ENCODE results near the gene MFAP4. TPM values are rescaled to one million over a fixed set of nuclear protein-coding genes. Genes with fewer than 3 reads are reported as not detected.

The MFAP4 gene
- total RNA-seq, 1 donor from 2014 or later, result 85.8 TPM

- Mint-ChIP-seq H3K9me3 (ENCODE audit: unreplicated experiment) (no peaks in the 10 kb centered on the region), H3K4me1 (ENCODE audit: unreplicated experiment) (peaks cover 28% of the 10 kb centered on the region), H3K4me3 (ENCODE audit: unreplicated experiment) (no peak overlapping the region), H3K27ac (ENCODE audit: unreplicated experiment) (peak overlapping the region; percentile 88), H3K27me3 (ENCODE audit: unreplicated experiment) (no peaks in the 10 kb centered on the region), H3K36me3 (ENCODE audit: unreplicated experiment) (peaks cover 8% of the 10 kb centered on the region)
- no peak for DNase-seq (ENCODE audit: extremely low spot score, unreplicated experiment)
- no peak for TF ChIP-seq CTCF (IDR thresholded peaks at IDR 0.05)
Observed at GRCh38 chr17:19347323-19348080, 39.5 kb downstream of the MFAP4 start.

- DNase-seq (ENCODE audit: extremely low spot score, unreplicated experiment), result no peak
- H3K9me3 Mint-ChIP-seq (ENCODE audit: unreplicated experiment), result no peaks in the 10 kb centered on the region
- H3K36me3 Mint-ChIP-seq (ENCODE audit: unreplicated experiment), result peaks cover 8% of the 10 kb centered on the region
- TF ChIP-seq CTCF (IDR thresholded peaks at IDR 0.05), result no peak
- peaks cover 36% of the 10 kb centered on the region for H3K4me1 Mint-ChIP-seq (ENCODE audit: unreplicated experiment)
- no peak overlapping the region for H3K4me3 Mint-ChIP-seq (ENCODE audit: unreplicated experiment)
- H3K27me3 Mint-ChIP-seq (ENCODE audit: unreplicated experiment), result no peaks in the 10 kb centered on the region
- H3K27ac Mint-ChIP-seq (ENCODE audit: unreplicated experiment), result peak overlapping the region; percentile 88
Observed at GRCh38 chr17:19346351-19347255, 40.4 kb downstream of the MFAP4 start.

GRCh38 chr17:19345486-19346350 is 41.3 kb downstream of the MFAP4 start:
- Mint-ChIP-seq H3K27me3 (ENCODE audit: unreplicated experiment) (no peaks in the 10 kb centered on the region), H3K9me3 (ENCODE audit: unreplicated experiment) (no peaks in the 10 kb centered on the region), H3K27ac (ENCODE audit: unreplicated experiment) (peak overlapping the region; percentile 88), H3K4me1 (ENCODE audit: unreplicated experiment) (peaks cover 42% of the 10 kb centered on the region), H3K36me3 (ENCODE audit: unreplicated experiment) (peaks cover 2% of the 10 kb centered on the region), H3K4me3 (ENCODE audit: unreplicated experiment) (no peak overlapping the region)
- TF ChIP-seq CTCF (IDR thresholded peaks at IDR 0.05), result no peak
- no peak for DNase-seq (ENCODE audit: extremely low spot score, unreplicated experiment)

- peaks cover 42% of the 10 kb centered on the region for H3K4me1 Mint-ChIP-seq (ENCODE audit: unreplicated experiment)
- TF ChIP-seq CTCF (IDR thresholded peaks at IDR 0.05), result no peak
- H3K27me3 Mint-ChIP-seq (ENCODE audit: unreplicated experiment), result no peaks in the 10 kb centered on the region
- peak overlapping the region; percentile 44 for H3K27ac Mint-ChIP-seq (ENCODE audit: unreplicated experiment)
- H3K36me3 Mint-ChIP-seq (ENCODE audit: unreplicated experiment), result peaks cover 2% of the 10 kb centered on the region
- H3K9me3 Mint-ChIP-seq (ENCODE audit: unreplicated experiment), result no peaks in the 10 kb centered on the region
- DNase-seq (ENCODE audit: extremely low spot score, unreplicated experiment), result no peak
- no peak overlapping the region for H3K4me3 Mint-ChIP-seq (ENCODE audit: unreplicated experiment)
Observed at GRCh38 chr17:19345067-19345460, 41.9 kb downstream of the MFAP4 start.
